Muscle layer of colon (tissue), 2 donors: ENCODE data around the gene ELOA2.
"Not testable (repeated sequence)": the region's sequence is repeated elsewhere in the genome, so short reads cannot be mapped to it uniquely, and the experiment has no call there.

ENCODE experiments used
- H3K27ac ChIP-seq: one replicate; pipeline ENCODE4 v1.7.0; 2013; ENCODE audit warnings: low read depth, mild to moderate bottlenecking, low read length, moderate library complexity
- H3K27me3 ChIP-seq, 2 donors: one replicate each; pipeline ENCODE4 v1.7.0; 2013; ENCODE audit warnings: low read length in 2 of 2, mild to moderate bottlenecking in 2 of 2; ENCODE audit not compliant: insufficient read depth in 2 of 2, control insufficient read depth in 1 of 2
- H3K36me3 ChIP-seq: one replicate; pipeline ENCODE4 v1.7.0; 2013; ENCODE audit warnings: mild to moderate bottlenecking, low read length; ENCODE audit not compliant: insufficient read depth
- H3K4me1 ChIP-seq: one replicate; pipeline ENCODE4 v1.7.0; 2013; ENCODE audit warnings: mild to moderate bottlenecking, low read length; ENCODE audit not compliant: insufficient read depth
- H3K4me3 ChIP-seq, 2 donors: one replicate each; pipeline ENCODE4 v1.7.0; 2013; ENCODE audit warnings: low read length in 2 of 2, low read depth in 1 of 2, mild to moderate bottlenecking in 1 of 2, moderate library complexity in 1 of 2
- H3K9ac ChIP-seq: one replicate; pipeline ENCODE4 v1.7.0; 2013; ENCODE audit warnings: low read length
- H3K9me3 ChIP-seq: one replicate; pipeline ENCODE4 v1.7.0; 2013; ENCODE audit warnings: mild to moderate bottlenecking, low read length
- donor health status: abdominal sarcoma.
- donor health status: Adenocarcinoma of cecum.

The ELOA2 gene

GRCh38 chr18:47036927-47037578, 1.6 kb upstream of the ELOA2 start:
- Histone ChIP-seq H3K27ac (no peak overlapping the region), H3K36me3 (no peaks in the 10 kb centered on the region), H3K4me1 (no peaks in the 10 kb centered on the region), H3K4me3 (no peak overlapping the region), H3K27me3 (no peaks in the 10 kb centered on the region), H3K9ac (no peak overlapping the region), H3K9me3 (no peaks in the 10 kb centered on the region)

GRCh38 chr18:47036298-47036874, 965 bp upstream of the ELOA2 start:
- no peaks in the 10 kb centered on the region for H3K9me3 ChIP-seq
- H3K36me3 ChIP-seq: no peaks in the 10 kb centered on the region
- H3K27me3 ChIP-seq: no peaks in the 10 kb centered on the region
- no peak overlapping the region for H3K27ac ChIP-seq
- H3K9ac ChIP-seq: no peak overlapping the region
- no peaks in the 10 kb centered on the region for H3K4me1 ChIP-seq
- H3K4me3 ChIP-seq: no peak overlapping the region

GRCh38 chr18:47034591-47034990, 830 bp downstream of the ELOA2 start:
- H3K9ac ChIP-seq, H3K9me3 ChIP-seq, H3K27me3 ChIP-seq, H3K27ac ChIP-seq, H3K4me3 ChIP-seq, H3K4me1 ChIP-seq, H3K36me3 ChIP-seq: not testable (repeated sequence)

- Histone ChIP-seq H3K9ac (no peak overlapping the region), H3K4me1 (no peaks in the 10 kb centered on the region), H3K27ac (no peak overlapping the region), H3K27me3 (no peaks in the 10 kb centered on the region), H3K4me3 (no peak overlapping the region), H3K36me3 (no peaks in the 10 kb centered on the region), H3K9me3 (no peaks in the 10 kb centered on the region)
Observed at GRCh38 chr18:47032945-47033344, 2.5 kb downstream of the ELOA2 start.

GRCh38 chr18:47030887-47031286, 4.5 kb downstream of the ELOA2 start:
- H3K4me1 ChIP-seq, H3K9ac ChIP-seq: not testable (repeated sequence)

GRCh38 chr18:47029684-47030353, 5.6 kb downstream of the ELOA2 start:
- H3K4me3 ChIP-seq, H3K9ac ChIP-seq, H3K36me3 ChIP-seq, H3K9me3 ChIP-seq, H3K4me1 ChIP-seq, H3K27ac ChIP-seq, H3K27me3 ChIP-seq: not testable (repeated sequence)

More at GRCh38 chr18:47030887-47031286, 4.5 kb downstream of the ELOA2 start:
- not testable (repeated sequence) for H3K27ac ChIP-seq, H3K4me3 ChIP-seq, H3K9me3 ChIP-seq, H3K27me3 ChIP-seq, H3K36me3 ChIP-seq

GRCh38 chr18:47028738-47029137, 6.7 kb downstream of the ELOA2 start:
- H3K27ac ChIP-seq, H3K36me3 ChIP-seq, H3K9me3 ChIP-seq, H3K4me1 ChIP-seq, H3K4me3 ChIP-seq, H3K27me3 ChIP-seq, H3K9ac ChIP-seq: not testable (repeated sequence)

GRCh38 chr18:47025557-47026174, 9.8 kb downstream of the ELOA2 start:
- not testable (repeated sequence) for H3K27me3 ChIP-seq, H3K9ac ChIP-seq, H3K36me3 ChIP-seq, H3K27ac ChIP-seq, H3K4me3 ChIP-seq, H3K9me3 ChIP-seq, H3K4me1 ChIP-seq

- not testable (repeated sequence) for H3K9ac ChIP-seq, H3K4me3 ChIP-seq, H3K27me3 ChIP-seq, H3K27ac ChIP-seq, H3K9me3 ChIP-seq, H3K36me3 ChIP-seq, H3K4me1 ChIP-seq
Observed at GRCh38 chr18:47023769-47024465, 11.5 kb downstream of the ELOA2 start.

GRCh38 chr18:47022821-47023220, 12.6 kb downstream of the ELOA2 start:
- not testable (repeated sequence) for H3K9me3 ChIP-seq, H3K27me3 ChIP-seq, H3K4me1 ChIP-seq, H3K9ac ChIP-seq, H3K27ac ChIP-seq, H3K4me3 ChIP-seq, H3K36me3 ChIP-seq

GRCh38 chr18:47020757-47021156, 14.7 kb downstream of the ELOA2 start:
- not testable (repeated sequence) for H3K36me3 ChIP-seq, H3K9me3 ChIP-seq, H3K27me3 ChIP-seq, H3K9ac ChIP-seq, H3K27ac ChIP-seq, H3K4me3 ChIP-seq, H3K4me1 ChIP-seq
